SU-DHL-6 (cell line): ENCODE data around the gene ADAMTS17.

Source experiments
- H2AFZ ChIP-seq: fragments of 200-600 bp; sonication (generic); 2 replicates; pipeline ENCODE4 v1.6.1; 2014; ENCODE audit warnings: low read depth, mild to moderate bottlenecking, moderate library complexity, mixed read lengths, antibody characterized with exemption, low read length; ENCODE audit not compliant: severe bottlenecking
- H3F3A ChIP-seq: fragments of 200-600 bp; shearing (Covaris generic); 2 replicates; pipeline ENCODE4 v1.6.0; 2016; ENCODE audit warnings: antibody characterized with exemption, mild to moderate bottlenecking; ENCODE audit not compliant: insufficient read depth
- H3K27ac ChIP-seq: fragments of 200-600 bp; sonication (generic); 2 replicates; pipeline ENCODE4 v1.5.1; 2016; ENCODE audit warnings: low read depth, mild to moderate bottlenecking, low read length, moderate library complexity, mixed read lengths
- H3K27me3 ChIP-seq: fragments of 200-600 bp; sonication (generic), shearing (Covaris generic); 2 replicates; pipeline ENCODE4 v1.6.0; 2014; ENCODE audit warnings: mild to moderate bottlenecking, low read length
- H3K36me3 ChIP-seq: fragments of 200-600 bp; sonication (generic); 2 replicates; pipeline ENCODE4 v1.6.1; 2014; ENCODE audit warnings: mild to moderate bottlenecking, low read length, mixed read lengths
- H3K4me2 ChIP-seq: fragments of 300-600, 200-600 bp; shearing (Covaris generic), sonication (generic); 2 replicates; pipeline ENCODE4 v1.6.0; 2014; ENCODE audit warnings: low read length, low read depth, mild to moderate bottlenecking; ENCODE audit not compliant: poor library complexity, severe bottlenecking
- H3K4me3 ChIP-seq: fragments of 200-600 bp; sonication (generic); 2 replicates; pipeline ENCODE4 v1.5.1; 2014; ENCODE audit warnings: antibody characterized with exemption, low read length, mild to moderate bottlenecking, mixed read lengths; ENCODE audit not compliant: insufficient read depth, poor library complexity, severe bottlenecking
- H3K79me2 ChIP-seq: fragments of 200-600 bp; sonication (generic); 2 replicates; pipeline ENCODE4 v1.6.1; 2014; ENCODE audit warnings: mild to moderate bottlenecking, low read length, moderate library complexity; ENCODE audit not compliant: insufficient read depth
- H3K9ac ChIP-seq: fragments of 200-600 bp; sonication (generic); 2 replicates; pipeline ENCODE4 v1.7.0; 2014; ENCODE audit warnings: mild to moderate bottlenecking, low read length
- H3K9me2 ChIP-seq: fragments of 200-600 bp; sonication (generic); replicated peaks from 2 replicates; pipeline ENCODE4 v1.6.1; 2014; ENCODE audit warnings: low read length; ENCODE audit not compliant: insufficient read depth
- H3K9me3 ChIP-seq: fragments of 200-600 bp; sonication (generic); 2 replicates; pipeline ENCODE4 v1.6.1; 2014; ENCODE audit warnings: low read length, mixed read lengths; ENCODE audit not compliant: insufficient read depth
- H4K20me1 ChIP-seq: fragments of 200-600 bp; sonication (generic); 2 replicates; pipeline ENCODE4 v1.6.1; 2014; ENCODE audit warnings: low read depth, mild to moderate bottlenecking, antibody characterized with exemption, low read length, moderate library complexity, mixed read lengths
- CTCF ChIP-seq: fragments of 200-600 bp; sonication (generic); IDR thresholded peaks from one replicate; pipeline ENCODE4 v1.5.1; 2017; ENCODE audit warnings: antibody characterized with exemption, mild to moderate bottlenecking, low read length, moderate library complexity; ENCODE audit not compliant: insufficient read depth, poor library complexity, severe bottlenecking
- EZH2phosphoT487 ChIP-seq: fragments of 200-600 bp; sonication (generic), shearing (Covaris generic); conservative IDR thresholded peaks from 2 replicates; pipeline ENCODE4 v1.6.1; 2018; ENCODE audit warnings: mild to moderate bottlenecking, antibody characterized with exemption, low read length, moderate library complexity, mixed read lengths

The ADAMTS17 gene

GRCh38 chr15:99994849-99995248 lies 346.9 kb downstream of the ADAMTS17 start:
- Histone ChIP-seq H3K9me2 (no peaks in the 10 kb centered on the region), H3K4me2 (no peak overlapping the region), H3K4me3 (no peak overlapping the region), H3F3A (no peaks in the 10 kb centered on the region), H3K27ac (no peak overlapping the region), H4K20me1 (no peaks in the 10 kb centered on the region), H3K9ac (no peak overlapping the region), H3K36me3 (no peaks in the 10 kb centered on the region), H3K27me3 (no peaks in the 10 kb centered on the region), H3K9me3 (no peaks in the 10 kb centered on the region), H3K79me2 (no peaks in the 10 kb centered on the region), H2AFZ (no peak overlapping the region)
- TF ChIP-seq EZH2phosphoT487 = no peak
- no peak for TF ChIP-seq CTCF

- Histone ChIP-seq H3K27ac (no peak overlapping the region), H3K36me3 (no peaks in the 10 kb centered on the region), H3K27me3 (no peaks in the 10 kb centered on the region), H3K79me2 (no peaks in the 10 kb centered on the region), H3K4me2 (no peak overlapping the region), H3K4me3 (no peak overlapping the region), H3F3A (no peaks in the 10 kb centered on the region), H3K9ac (no peak overlapping the region), H4K20me1 (no peaks in the 10 kb centered on the region), H2AFZ (no peak overlapping the region), H3K9me3 (no peaks in the 10 kb centered on the region), H3K9me2 (no peaks in the 10 kb centered on the region)
- no peak for TF ChIP-seq CTCF
- no peak for TF ChIP-seq EZH2phosphoT487
Observed at GRCh38 chr15:99993681-99994131, 348.1 kb downstream of the ADAMTS17 start.

GRCh38 chr15:99993262-99993661 lies 348.5 kb downstream of the ADAMTS17 start:
- no peaks in the 10 kb centered on the region for H3K79me2 ChIP-seq
- no peak overlapping the region for H3K9ac ChIP-seq
- H4K20me1 ChIP-seq = no peaks in the 10 kb centered on the region
- no peaks in the 10 kb centered on the region for H3K27me3 ChIP-seq
- no peak overlapping the region for H3K4me3 ChIP-seq
- no peak overlapping the region for H3K4me2 ChIP-seq
- no peaks in the 10 kb centered on the region for H3K9me2 ChIP-seq
- H3K9me3 ChIP-seq = no peaks in the 10 kb centered on the region
- no peaks in the 10 kb centered on the region for H3F3A ChIP-seq
- TF ChIP-seq CTCF (no peak), EZH2phosphoT487 (no peak)
- H2AFZ ChIP-seq = no peak overlapping the region
- no peak overlapping the region for H3K27ac ChIP-seq
- H3K36me3 ChIP-seq = no peaks in the 10 kb centered on the region
